Glomerular visceral epithelial cell (primary cell): ENCODE measurements around the gene LRRC3C.
"Not testable (repeated sequence)": the region's sequence is repeated elsewhere in the genome, so short reads cannot be mapped to it uniquely, and the experiment has no call there.

Experiments
- DNase-seq: peaks from one replicate; pipeline ENCODE4 v3.0.0-alpha.2; 2016; ENCODE audit errors: extremely low spot score

The LRRC3C gene, protein sequence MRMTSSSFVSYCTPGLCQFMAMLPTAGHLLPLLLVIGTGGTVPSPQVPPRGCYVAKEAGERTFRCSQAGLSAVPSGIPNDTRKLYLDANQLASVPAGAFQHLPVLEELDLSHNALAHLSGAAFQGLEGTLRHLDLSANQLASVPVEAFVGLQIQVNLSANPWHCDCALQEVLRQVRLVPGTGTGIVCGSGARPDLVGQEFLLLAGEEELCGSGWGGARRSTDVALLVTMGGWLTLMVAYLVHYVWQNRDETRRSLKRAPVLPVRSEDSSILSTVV

GRCh38 chr17:39927101-39927928 is at the start of gene LRRC3C, which contains the start of gene ORMDL3:
Gene LRRC3C, plus strand, starts transcription at chr17:39927732. Its CDS starts 13,792 bp downstream, at chr17:39941524.
Gene ORMDL3, minus strand, starts transcription at chr17:39927601. Its CDS starts 3,398 bp downstream, at chr17:39924203.
- DNase-seq = peak; percentile 94

GRCh38 chr17:39886102-39886501 is 41.4 kb upstream of the LRRC3C start:
- DNase-seq = not testable (repeated sequence)

DNA sequence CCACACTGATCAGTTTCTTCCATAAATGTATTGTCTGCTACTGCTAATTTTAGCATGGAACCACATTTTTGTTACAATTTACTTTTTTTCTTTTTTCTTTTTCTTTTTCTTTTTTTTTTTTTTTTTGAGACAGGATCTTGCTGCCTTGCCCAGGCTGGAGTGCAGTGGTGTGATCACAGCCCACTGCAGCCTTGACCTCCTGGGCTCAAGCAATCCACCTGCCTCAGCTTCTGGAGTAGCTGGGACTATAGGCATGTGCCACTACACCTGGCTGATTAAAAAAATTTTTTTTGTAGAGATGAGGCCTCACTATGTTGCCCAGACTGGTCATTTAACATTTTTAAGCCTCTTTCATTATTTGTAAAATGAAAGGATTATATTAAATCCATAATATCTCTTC is 40.5 kb upstream of the LRRC3C start:
- DNase-seq = no peak

- DNase-seq = no peak
Observed at GRCh38 chr17:39889200-39889599, 38.3 kb upstream of the LRRC3C start.

GRCh38 chr17:39894681-39895376 is 32.7 kb upstream of the LRRC3C start:
- no peak for DNase-seq

- no peak for DNase-seq
Observed at GRCh38 chr17:39898088-39898487, 29.4 kb upstream of the LRRC3C start.

- DNase-seq = no peak
Observed at GRCh38 chr17:39899215-39899614, 28.3 kb upstream of the LRRC3C start.

DNA sequence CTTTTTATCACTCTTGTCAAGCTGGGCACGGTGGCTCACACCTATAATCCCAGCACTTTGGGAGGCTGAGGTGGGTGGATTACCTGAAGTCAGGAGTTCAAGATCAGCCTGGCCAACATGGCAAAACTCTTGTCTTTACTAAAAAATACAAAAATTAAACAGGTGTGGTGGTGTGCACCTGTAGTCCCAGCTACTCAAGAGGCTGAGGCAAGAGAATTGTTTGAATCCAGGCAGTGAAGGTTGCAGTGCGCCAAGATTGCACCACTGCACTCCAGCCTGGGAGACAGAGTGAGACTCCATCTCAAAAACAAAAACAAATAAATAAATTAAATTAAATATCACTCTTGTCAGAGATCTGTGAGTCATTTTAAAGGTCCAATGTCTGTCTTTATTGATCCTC is 25.5 kb upstream of the LRRC3C start:
- not testable (repeated sequence) for DNase-seq

DNA sequence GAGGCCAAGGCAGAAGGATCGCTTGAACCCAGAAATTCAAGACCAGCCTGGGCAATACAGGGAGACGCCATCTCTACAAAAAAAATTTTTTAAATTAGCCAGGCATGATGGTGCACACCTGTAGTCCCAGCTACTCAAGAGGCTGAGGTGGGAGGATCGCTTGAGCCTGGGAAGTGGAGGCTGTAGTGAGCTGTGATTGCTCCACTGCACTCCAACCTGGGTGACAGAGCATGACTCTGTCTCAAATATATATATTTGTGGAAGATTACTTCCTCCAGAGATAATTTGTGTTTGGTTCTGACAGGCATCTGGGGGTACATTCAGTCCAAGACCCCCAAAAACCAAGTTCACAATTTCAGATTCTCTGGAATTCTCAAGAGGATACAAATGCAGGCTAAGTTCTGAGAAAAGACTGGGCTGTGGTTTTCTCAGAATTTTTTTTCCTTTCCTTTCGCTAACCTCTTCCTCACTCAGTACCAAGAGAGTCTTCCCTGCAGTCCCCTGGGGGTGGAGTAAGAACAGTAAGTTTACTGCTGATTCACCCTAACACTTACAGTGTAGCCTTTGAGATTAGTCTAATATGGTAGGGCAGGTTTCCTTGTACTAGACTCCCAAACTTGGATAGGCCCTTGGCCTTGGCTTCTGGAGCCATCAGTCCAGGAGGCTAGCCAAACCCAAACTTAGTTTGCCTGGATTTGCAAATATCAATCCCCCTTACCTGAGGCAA is 24.2 kb upstream of the LRRC3C start:
- DNase-seq = peak; percentile 19

DNA sequence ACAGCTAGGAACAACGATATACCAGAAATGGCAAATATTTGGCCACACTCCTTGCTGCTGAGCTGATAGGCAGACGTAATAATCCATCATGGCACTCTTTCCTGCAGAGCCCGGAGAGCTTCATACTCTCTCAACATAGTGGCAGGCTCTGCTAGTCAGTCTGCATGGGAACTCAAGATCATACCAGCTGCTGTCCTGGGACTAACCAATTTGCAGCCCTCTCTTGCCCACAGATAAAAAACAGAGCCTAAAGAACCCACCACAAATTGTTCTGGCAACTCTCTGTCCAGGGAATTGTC is 22.6 kb upstream of the LRRC3C start:
- no peak for DNase-seq

DNA sequence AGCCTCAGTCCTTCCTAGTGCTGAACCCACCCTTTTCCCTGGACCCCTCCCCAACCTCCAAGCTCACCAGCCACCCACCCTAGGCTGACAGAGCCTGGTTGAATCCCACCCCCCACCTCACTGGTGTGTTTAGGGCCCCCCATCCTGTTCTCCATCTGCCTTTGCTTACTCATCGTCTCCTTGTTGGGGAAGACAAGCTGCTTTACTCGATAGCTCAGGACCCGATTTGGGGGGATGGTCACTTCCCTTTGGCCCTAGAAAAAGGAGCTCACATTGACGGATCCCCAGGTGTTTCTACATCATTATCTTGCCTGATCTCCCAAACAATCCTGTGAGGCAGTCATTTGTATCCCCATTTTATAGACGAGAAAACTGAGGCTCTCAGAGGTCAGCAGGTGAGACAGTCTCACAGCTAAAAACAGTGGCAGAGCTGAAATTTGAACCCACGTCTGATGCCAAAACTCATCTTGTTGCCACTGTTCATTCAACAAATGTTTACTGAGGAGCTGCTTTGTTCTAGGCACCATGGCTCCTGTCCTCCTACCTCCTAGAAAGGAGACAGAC is 18.7 kb upstream of the LRRC3C start:
- DNase-seq = no peak

DNA sequence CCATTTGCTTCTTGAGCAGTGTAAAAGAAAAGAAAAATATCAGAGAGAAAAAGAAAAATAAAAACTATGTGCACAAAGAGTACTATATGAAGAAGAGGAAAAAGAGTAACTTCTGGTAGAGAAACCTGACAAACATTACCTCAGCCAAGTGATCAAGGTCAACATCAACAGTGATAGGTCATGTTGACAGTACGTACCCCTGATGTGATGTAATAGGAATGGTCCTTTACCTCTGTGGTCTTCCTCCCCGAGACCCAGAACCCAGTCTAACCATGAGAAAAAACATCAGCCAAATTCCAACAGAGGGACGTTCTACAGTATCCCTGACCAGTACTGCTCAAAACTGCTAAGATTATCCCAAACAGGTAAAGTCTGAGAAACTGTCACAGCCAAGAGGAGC is 13.5 kb upstream of the LRRC3C start:
- no peak for DNase-seq

- DNase-seq = no peak
Observed at GRCh38 chr17:39915559-39915958, 12.0 kb upstream of the LRRC3C start.

DNA sequence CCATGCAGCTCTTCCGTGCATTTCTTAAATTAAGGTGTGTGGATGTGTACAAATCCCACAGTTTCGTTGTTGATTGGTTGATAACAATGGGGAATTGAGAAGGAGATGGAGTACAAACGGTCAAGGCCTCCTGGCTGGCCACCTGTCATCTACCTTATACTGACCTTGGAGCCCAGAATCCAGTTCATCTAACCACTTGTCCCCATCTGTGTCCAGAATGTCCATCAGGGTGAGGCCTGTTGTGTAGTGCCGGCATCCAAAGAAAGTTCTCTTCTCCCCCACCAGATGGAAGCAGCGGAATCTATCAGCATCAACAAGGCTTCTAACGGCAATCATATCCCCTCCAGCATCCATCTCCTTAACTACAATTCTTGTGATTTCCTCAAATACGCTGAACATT is 10.6 kb upstream of the LRRC3C start:
- no peak for DNase-seq

DNA sequence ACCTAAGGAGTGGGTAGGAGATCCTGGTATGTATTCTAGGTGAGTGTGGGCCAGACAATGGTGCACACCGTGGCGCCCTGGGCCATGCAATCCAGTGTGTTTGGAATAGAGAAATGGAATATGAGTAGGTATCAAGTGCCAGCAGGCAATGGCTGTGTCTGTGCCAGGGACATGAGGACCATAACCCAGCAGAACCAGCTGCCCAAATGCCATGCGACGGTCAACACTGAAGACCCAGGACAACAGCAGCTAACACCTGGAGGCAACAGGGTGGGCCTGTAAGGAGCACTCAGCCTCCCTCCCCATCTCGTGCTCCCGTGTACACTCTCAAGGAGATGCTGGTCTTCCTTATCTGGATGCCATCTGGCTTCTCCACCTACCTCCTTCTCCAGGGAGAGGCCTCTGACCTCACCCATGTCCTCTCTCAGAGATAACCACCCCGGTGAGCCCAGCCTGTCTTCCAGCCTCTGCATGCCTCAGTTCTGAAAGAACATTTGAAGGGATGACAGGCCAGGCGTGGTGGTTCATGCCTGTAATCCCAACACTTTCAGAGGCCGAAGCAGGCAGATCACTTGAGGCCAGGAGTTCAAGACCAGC is 8.3 kb upstream of the LRRC3C start:
- DNase-seq = no peak

- no peak for DNase-seq
Observed at GRCh38 chr17:39920218-39921210, 7.0 kb upstream of the LRRC3C start.

DNA sequence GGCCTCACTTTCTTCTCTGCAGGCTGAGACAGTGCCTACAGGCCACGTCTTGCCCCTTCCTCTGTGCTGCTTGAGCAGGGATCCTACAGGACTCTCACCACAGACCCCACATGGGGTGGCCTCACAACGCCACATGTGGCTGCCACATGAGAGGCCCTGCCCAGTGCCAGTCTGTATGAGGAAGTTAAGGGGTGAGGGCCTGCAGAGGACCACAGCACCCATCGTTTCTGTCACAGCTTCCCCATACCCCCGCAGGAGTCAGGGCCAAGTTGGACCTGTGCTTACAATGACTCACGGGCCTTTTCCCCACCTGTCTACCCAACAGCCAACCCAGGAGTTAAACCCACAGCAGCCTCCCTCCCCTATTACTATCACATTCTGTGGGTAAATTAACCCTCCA is 6.2 kb upstream of the LRRC3C start:
- no peak for DNase-seq

GRCh38 chr17:39922006-39922405 is 5.5 kb upstream of the LRRC3C start:
- no peak for DNase-seq

DNA sequence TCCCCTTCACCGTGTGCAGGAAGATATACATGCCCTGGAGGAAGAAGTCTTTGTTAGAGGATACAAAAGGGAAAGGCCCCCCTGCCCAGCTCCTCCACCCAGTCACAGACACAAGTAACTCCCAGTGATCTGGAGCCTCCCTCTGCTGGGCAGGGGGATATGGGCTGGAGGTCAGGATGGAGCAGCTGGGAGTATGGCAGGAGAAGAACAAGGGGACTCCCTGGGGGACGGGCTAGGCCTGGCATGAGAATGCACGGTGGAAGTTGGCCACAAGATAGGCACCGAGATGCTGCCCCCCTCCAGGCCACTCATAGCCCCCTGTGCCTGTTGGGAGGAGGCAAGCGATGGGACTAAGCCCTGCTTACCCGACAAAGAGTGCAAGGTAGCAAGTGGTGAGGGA is 4.3 kb upstream of the LRRC3C start:
- no peak for DNase-seq
